ENCODE measurements around the gene APOC3. TPM values are rescaled to one million over a fixed set of nuclear protein-coding genes. Genes with fewer than 3 reads are reported as not detected.
A peak's percentile ranks its signal among the peaks of the same experiment; 100 is the strongest.

The APOC3 gene
- total RNA-seq, 4 donors from 2014 or later, result 1.1 TPM; not detected in 3

- Histone ChIP-seq H3K27me3 (no peaks in the 10 kb centered on the region), H3K4me3 (peak within 1 kb of the TSS; percentile 70 to 99), H3K9me3 (no peaks in the 10 kb centered on the region), H3K4me1 (peaks cover 0 to 36% (median 17%) of the 10 kb centered on the region in 3 donors), H3K27ac (peak within 1 kb of the TSS; percentile 78 to 91 (median 90)), H3K36me3 (peaks cover 3 to 36% of the 10 kb centered on the region in 2 donors)
- WGBS, 2 donors (ENCODE audit: low coverage in 1 of 2), result 0 to 4% methylated on average over 7 to 11 of the region's 56 CpGs
- TF ChIP-seq POLR2AphosphoS5 (IDR thresholded peaks at IDR 0.05) (peak; percentile 61), POLR2A (IDR thresholded peaks at IDR 0.05) (peak; percentile 59 to 73), CTCF (IDR thresholded peaks at IDR 0.05) (peak in 3 of 4 experiments; percentile 10 to 41 (median 41)), EP300 (IDR thresholded peaks at IDR 0.05) (no peak)
- ATAC-seq, result peak; percentile 87
These were observed 41.8 kb upstream of the APOC3 start, which contains the start of gene ZPR1 for GRCh38 chr11:116787786-116788486. Gene ZPR1, minus strand, starts transcription at chr11:116788023. Its CDS starts 33 bp downstream, at chr11:116787990.

- no peak for ATAC-seq
These were observed 41.2 kb upstream of the APOC3 start for GRCh38 chr11:116788534-116788933.

GRCh38 chr11:116788975-116789374 is 40.7 kb upstream of the APOC3 start:
- Histone ChIP-seq H3K4me3 (no peak overlapping the region), H3K36me3 (peaks cover 0 to 25% of the 10 kb centered on the region in 2 donors)
- ATAC-seq, result no peak

More at GRCh38 chr11:116788534-116788933, 41.2 kb upstream of the APOC3 start:
- Histone ChIP-seq H3K4me1 (peaks cover 0 to 36% (median 17%) of the 10 kb centered on the region in 3 donors), H3K27ac (peak overlapping the region; percentile 78 to 91 (median 90)), H3K4me3 (peak overlapping the region; percentile 70 to 99), H3K36me3 (peaks cover 0 to 30% of the 10 kb centered on the region in 2 donors), H3K9me3 (no peaks in the 10 kb centered on the region), H3K27me3 (no peaks in the 10 kb centered on the region)
- TF ChIP-seq POLR2AphosphoS5 (IDR thresholded peaks at IDR 0.05), result no peak
- no peak for TF ChIP-seq EP300 (IDR thresholded peaks at IDR 0.05)
- TF ChIP-seq POLR2A (IDR thresholded peaks at IDR 0.05), result no peak
- no peak for TF ChIP-seq CTCF (IDR thresholded peaks at IDR 0.05)
- 37 to 67% methylated on average over 3 to 4 of the region's 4 CpGs for WGBS, 2 donors (ENCODE audit: low coverage in 1 of 2)

DNA sequence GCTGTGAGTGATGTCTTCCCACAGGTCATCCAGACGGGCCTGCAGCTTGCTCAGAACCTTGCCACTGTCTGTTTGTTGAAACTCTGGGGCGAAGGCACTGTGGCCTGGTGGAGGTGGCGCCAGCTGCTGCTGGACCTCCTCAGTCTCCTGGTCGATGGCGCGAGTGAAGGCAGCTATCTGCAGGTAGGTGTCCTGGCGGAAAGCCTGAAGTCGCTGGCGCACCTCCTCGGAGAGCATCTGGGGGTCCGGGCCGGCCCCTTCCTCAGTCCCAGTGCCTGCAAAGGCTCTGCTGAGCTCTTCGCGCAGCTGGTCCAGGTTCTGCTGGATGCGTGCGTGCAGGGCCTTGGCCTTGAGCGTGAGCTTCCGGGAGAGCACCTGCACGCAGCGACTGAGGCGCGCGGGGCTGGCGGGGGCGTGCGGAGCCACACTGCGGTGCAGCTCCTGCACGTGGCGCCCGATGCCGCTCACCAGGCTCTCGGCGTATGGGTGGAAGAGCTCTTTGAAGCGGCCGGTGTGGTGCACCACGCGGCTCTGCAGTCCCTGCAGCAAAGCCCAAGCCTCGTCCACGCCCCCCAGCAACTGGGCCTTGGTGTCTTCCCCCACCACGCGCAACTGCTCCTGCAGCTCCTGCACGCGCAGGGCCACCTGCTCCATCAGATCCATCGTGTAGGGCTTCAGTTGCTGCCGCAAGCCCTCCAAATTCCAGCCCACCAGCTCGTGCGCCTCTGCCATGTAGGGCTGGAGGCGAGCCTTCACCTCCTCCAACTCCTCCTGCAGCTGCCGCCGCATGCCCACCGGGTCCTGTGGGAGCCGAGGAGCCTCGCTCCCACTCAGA is 39.3 kb upstream of the APOC3 start:
- ATAC-seq, result no peak
- no peaks in the 10 kb centered on the region for H3K27me3 ChIP-seq
- WGBS, 2 donors (ENCODE audit: low coverage in 1 of 2), result 88 to 100% methylated on average over 2 to 5 of the region's 53 CpGs
- no peak for TF ChIP-seq POLR2AphosphoS5 (IDR thresholded peaks at IDR 0.05)
- TF ChIP-seq EP300 (IDR thresholded peaks at IDR 0.05), result no peak
- TF ChIP-seq CTCF (IDR thresholded peaks at IDR 0.05), result no peak
- no peak for TF ChIP-seq POLR2A (IDR thresholded peaks at IDR 0.05)
- H3K4me3 ChIP-seq, result no peak overlapping the region
- H3K4me1 ChIP-seq, result peaks cover 0 to 36% (median 17%) of the 10 kb centered on the region in 3 donors
- H3K9me3 ChIP-seq, result no peaks in the 10 kb centered on the region
- no peak overlapping the region for H3K27ac ChIP-seq
- H3K36me3 ChIP-seq, result peaks cover 0 to 11% of the 10 kb centered on the region in 2 donors

More at GRCh38 chr11:116788975-116789374, 40.7 kb upstream of the APOC3 start:
- TF ChIP-seq POLR2A (IDR thresholded peaks at IDR 0.05), result no peak
- TF ChIP-seq POLR2AphosphoS5 (IDR thresholded peaks at IDR 0.05), result no peak
- TF ChIP-seq CTCF (IDR thresholded peaks at IDR 0.05), result no peak
- no peak for TF ChIP-seq EP300 (IDR thresholded peaks at IDR 0.05)
- Histone ChIP-seq H3K27me3 (no peaks in the 10 kb centered on the region), H3K27ac (peak overlapping the region in 1 of 4 donors; percentile 90), H3K9me3 (no peaks in the 10 kb centered on the region), H3K4me1 (peaks cover 0 to 36% (median 17%) of the 10 kb centered on the region in 3 donors)
- WGBS, 2 donors (ENCODE audit: low coverage in 1 of 2), result 83 to 100% methylated on average over 1 of the region's 4 CpGs

All from gastroesophageal sphincter (tissue), 4 donors.